ENCODE results near the gene DIAPH1. TPM values are rescaled to one million over a fixed set of nuclear protein-coding genes. Genes with fewer than 3 reads are reported as not detected.

Gene DIAPH1
- total RNA-seq, 4 donors from 2014 or later: 55.4 to 150 (median 91.4) TPM

- Histone ChIP-seq H3K27me3 (no peaks in the 10 kb centered on the region), H3K27ac (no peak overlapping the region), H3K9me3 (no peaks in the 10 kb centered on the region), H3K36me3 (no peaks in the 10 kb centered on the region), H3K4me1 (peaks cover 8 to 25% (median 18%) of the 10 kb centered on the region in 4 donors), H3K4me3 (no peak overlapping the region)
- TF ChIP-seq POLR2AphosphoS5 (IDR thresholded peaks at IDR 0.05) (no peak), CTCF (IDR thresholded peaks at IDR 0.05) (no peak), EP300 (IDR thresholded peaks at IDR 0.05; ENCODE audit: low read depth) (no peak), POLR2A (IDR thresholded peaks at IDR 0.05) (no peak)
- in situ Hi-C loops (cut with MboI; ENCODE audit: low pct_ligation_motif_present in 1 of 4, low pct_unique_long_range_greater_than_20kb in 1 of 4, low sequenced_read_pairs in 3 of 4) (no loop called here), intact Hi-C loops (cut with DNase I; ENCODE audit: low total_unique reads) (no loop called here)
- 80 to 92% methylated on average over 1 to 4 of the region's 4 CpGs for WGBS, 2 donors (ENCODE audit: low coverage in 1 of 2)
- no peak for DNase-seq
Observed at GRCh38 chr5:141504216-141504615, 114.6 kb downstream of the DIAPH1 start.

- intact Hi-C loops (cut with DNase I; ENCODE audit: low total_unique reads): no loop called here
- in situ Hi-C loops (cut with MboI; ENCODE audit: low pct_ligation_motif_present in 1 of 4, low pct_unique_long_range_greater_than_20kb in 1 of 4, low sequenced_read_pairs in 3 of 4): no loop called here
- TF ChIP-seq POLR2A (IDR thresholded peaks at IDR 0.05) (no peak), CTCF (IDR thresholded peaks at IDR 0.05) (no peak), EP300 (IDR thresholded peaks at IDR 0.05; ENCODE audit: low read depth) (no peak), POLR2AphosphoS5 (IDR thresholded peaks at IDR 0.05) (no peak)
- 96 to 100% methylated on average over 2 of the region's 2 CpGs for WGBS, 2 donors (ENCODE audit: low coverage in 1 of 2)
- no peak overlapping the region for H3K4me3 ChIP-seq
- DNase-seq: no peak
- no peaks in the 10 kb centered on the region for H3K27me3 ChIP-seq
- H3K27ac ChIP-seq: no peak overlapping the region
- H3K9me3 ChIP-seq: no peaks in the 10 kb centered on the region
- no peaks in the 10 kb centered on the region for H3K36me3 ChIP-seq
- peaks cover 7 to 23% (median 15%) of the 10 kb centered on the region in 4 donors for H3K4me1 ChIP-seq
Observed at GRCh38 chr5:141503681-141504080, 115.1 kb downstream of the DIAPH1 start.

GRCh38 chr5:141501761-141502160 lies 117.0 kb downstream of the DIAPH1 start:
- Histone ChIP-seq H3K27ac (no peak overlapping the region), H3K4me1 (peaks cover 0 to 3% (median under 1%) of the 10 kb centered on the region in 4 donors), H3K36me3 (no peaks in the 10 kb centered on the region), H3K4me3 (no peak overlapping the region), H3K27me3 (no peaks in the 10 kb centered on the region), H3K9me3 (no peaks in the 10 kb centered on the region)
- TF ChIP-seq POLR2A (IDR thresholded peaks at IDR 0.05) (no peak), CTCF (IDR thresholded peaks at IDR 0.05) (no peak), POLR2AphosphoS5 (IDR thresholded peaks at IDR 0.05) (no peak), EP300 (IDR thresholded peaks at IDR 0.05; ENCODE audit: low read depth) (no peak)
- DNase-seq: no peak
- intact Hi-C loops (cut with DNase I; ENCODE audit: low total_unique reads) (no loop called here), in situ Hi-C loops (cut with MboI; ENCODE audit: low pct_ligation_motif_present in 1 of 4, low pct_unique_long_range_greater_than_20kb in 1 of 4, low sequenced_read_pairs in 3 of 4) (no loop called here)
- WGBS, 2 donors (ENCODE audit: low coverage in 1 of 2): 79 to 94% methylated on average over 3 to 7 of the region's 7 CpGs

GRCh38 chr5:141496038-141496437 lies 122.8 kb downstream of the DIAPH1 start:
- Histone ChIP-seq H3K9me3 (no peaks in the 10 kb centered on the region), H3K4me3 (no peak overlapping the region), H3K27me3 (peaks cover 18% of the 10 kb centered on the region), H3K4me1 (peaks cover 0 to 5% (median 0%) of the 10 kb centered on the region in 4 donors), H3K27ac (no peak overlapping the region), H3K36me3 (no peaks in the 10 kb centered on the region)
- in situ Hi-C loops (cut with MboI; ENCODE audit: low pct_ligation_motif_present in 1 of 4, low pct_unique_long_range_greater_than_20kb in 1 of 4, low sequenced_read_pairs in 3 of 4): no loop called here
- TF ChIP-seq EP300 (IDR thresholded peaks at IDR 0.05; ENCODE audit: low read depth) (no peak), CTCF (IDR thresholded peaks at IDR 0.05) (no peak), POLR2A (IDR thresholded peaks at IDR 0.05) (no peak), POLR2AphosphoS5 (IDR thresholded peaks at IDR 0.05) (no peak)
- DNase-seq: no peak
- WGBS, 2 donors (ENCODE audit: low coverage in 1 of 2): 76 to 83% methylated on average over 1 to 4 of the region's 4 CpGs
- intact Hi-C loops (cut with DNase I; ENCODE audit: low total_unique reads): no loop called here

Data from transverse colon (tissue), 4 donors.